DMS 273 (cell line): ENCODE data around the gene BCL2L12.
"Not testable (repeated sequence)": the region's sequence is repeated elsewhere in the genome, so short reads cannot be mapped to it uniquely, and the experiment has no call there.

ENCODE experiments used
- DNase-seq: peaks from one replicate; lab custom pipeline; 2025; ENCODE audit not compliant: unreplicated experiment; lab: John Stamatoyannopoulos, UW

The BCL2L12 gene

GRCh38 chr19:49704888-49705642 lies 39.3 kb downstream of the BCL2L12 start:
- no peak for DNase-seq

DNA sequence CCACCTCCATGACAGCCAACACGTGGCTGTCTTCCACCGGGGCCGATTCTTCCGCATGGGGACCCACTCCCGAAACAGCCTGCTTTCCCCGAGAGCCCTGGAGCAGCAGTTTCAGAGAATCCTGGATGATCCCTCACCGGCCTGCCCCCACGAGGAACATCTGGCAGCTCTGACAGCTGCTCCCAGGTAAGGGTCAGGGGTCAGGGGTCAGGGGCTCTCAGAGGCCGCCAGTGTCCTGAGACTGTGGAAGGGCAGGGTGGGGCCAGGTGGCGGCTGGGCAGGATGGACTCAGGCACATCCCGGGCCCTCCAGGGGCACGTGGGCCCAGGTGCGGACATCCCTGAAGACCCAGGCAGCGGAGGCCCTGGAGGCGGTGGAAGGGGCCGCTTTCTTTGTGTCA lies 40.2 kb downstream of the BCL2L12 start:
- no peak for DNase-seq

DNA sequence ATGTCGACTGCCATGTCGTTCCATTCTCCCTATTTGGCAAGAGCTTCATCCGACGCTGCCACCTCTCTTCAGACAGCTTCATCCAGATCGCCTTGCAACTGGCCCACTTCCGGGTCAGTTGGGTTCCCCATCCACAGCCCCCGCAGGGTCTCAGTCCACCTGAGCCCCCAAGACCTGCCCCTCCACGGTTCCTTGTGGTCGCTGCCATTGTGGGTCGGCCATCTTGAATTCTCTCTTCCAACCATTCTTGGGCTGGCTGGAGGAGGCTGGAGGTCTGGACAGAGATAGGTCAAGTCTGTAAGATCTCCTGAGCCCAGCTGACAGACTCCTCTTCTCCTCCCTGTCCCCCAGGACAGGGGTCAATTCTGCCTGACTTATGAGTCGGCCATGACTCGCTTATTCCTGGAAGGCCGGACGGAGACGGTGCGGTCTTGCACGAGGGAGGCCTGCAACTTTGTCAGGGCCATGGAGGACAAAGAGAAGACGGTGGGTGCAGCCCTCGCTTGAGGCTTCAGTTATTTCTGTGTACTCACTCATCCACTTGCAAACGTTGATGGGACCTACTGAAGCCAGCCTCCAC lies 44.7 kb downstream of the BCL2L12 start:
- no peak for DNase-seq

DNA sequence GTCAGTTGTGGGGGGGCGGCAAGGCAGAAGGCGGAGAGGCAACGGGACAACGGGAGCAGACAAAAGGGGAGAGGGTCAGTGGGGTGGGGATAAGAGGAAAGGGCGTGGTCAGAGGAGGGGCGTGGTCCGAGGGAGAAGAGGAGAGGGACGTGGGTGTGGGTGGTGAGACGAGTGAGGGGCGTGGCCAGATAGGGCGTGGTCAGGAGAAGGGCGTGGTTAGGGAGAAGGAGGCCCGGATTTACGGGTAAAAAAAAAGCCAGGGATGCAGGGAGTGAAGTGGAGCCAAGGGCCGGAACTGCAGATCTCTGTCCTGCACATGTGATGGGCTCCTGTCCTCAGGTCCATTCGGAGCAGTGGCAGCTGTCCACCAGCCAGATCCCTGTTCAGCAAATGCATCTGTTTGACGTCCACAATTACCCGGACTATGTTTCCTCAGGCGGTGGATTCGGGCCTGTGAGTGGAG lies 46.7 kb downstream of the BCL2L12 start:
- peak; percentile 50 for DNase-seq

- DNase-seq = no peak
Measured at GRCh38 chr19:49713236-49713845, 47.6 kb downstream of the BCL2L12 start.

- no peak for DNase-seq
Measured at GRCh38 chr19:49716154-49716553, 50.4 kb downstream of the BCL2L12 start.

DNA sequence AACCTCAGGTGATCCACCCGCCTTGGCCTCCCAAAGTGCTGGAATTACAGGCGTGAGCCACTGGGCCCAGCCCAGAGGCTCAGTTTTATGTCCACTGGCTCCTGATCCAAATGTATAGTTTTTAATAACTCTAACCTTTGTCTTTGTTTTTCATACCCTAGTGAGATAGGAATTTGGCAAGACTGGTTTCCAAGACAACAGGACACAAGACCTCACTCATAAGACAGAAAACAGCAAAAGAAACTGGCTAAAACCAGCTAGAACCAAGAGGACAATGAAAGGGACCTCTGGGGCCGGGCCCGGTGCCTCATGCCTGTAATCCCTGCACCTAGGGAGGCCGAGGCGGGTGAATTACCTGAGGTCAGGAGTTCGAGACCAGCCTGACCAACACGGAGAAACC lies 52.8 kb downstream of the BCL2L12 start:
- no peak for DNase-seq

GRCh38 chr19:49718991-49719390 lies 53.3 kb downstream of the BCL2L12 start:
- DNase-seq = no peak

GRCh38 chr19:49719420-49719819 lies 53.7 kb downstream of the BCL2L12 start:
- DNase-seq = not testable (repeated sequence)
